H9 (cell line): Measurements from ENCODE around the gene LTB4R. TPM values are rescaled to one million over a fixed set of nuclear protein-coding genes. Genes with fewer than 3 reads are reported as not detected.

Experiments used
- DNase-seq: peaks from one replicate; pipeline ENCODE4 v3.0.0-alpha.2; 2017
- H2AFZ ChIP-seq: one replicate; pipeline ENCODE4 v1.6.1; 2013; ENCODE audit warnings: mild to moderate bottlenecking, low read length, control low read depth, moderate library complexity
- H2AK5ac ChIP-seq: 2 replicates; pipeline ENCODE4 v1.6.1; 2013; ENCODE audit warnings: low read length, control low read depth, mixed read lengths; ENCODE audit not compliant: insufficient read length
- H2BK120ac ChIP-seq: one replicate; pipeline ENCODE4 v1.6.1; 2013; ENCODE audit warnings: low read depth, mild to moderate bottlenecking, low read length, control low read depth, inconsistent platforms; ENCODE audit not compliant: poor library complexity, severe bottlenecking
- H2BK12ac ChIP-seq: 2 replicates; pipeline ENCODE4 v1.6.1; 2013; ENCODE audit warnings: low read length, control low read depth, mixed read lengths, low read depth; ENCODE audit not compliant: insufficient read length
- H2BK15ac ChIP-seq: 2 replicates; pipeline ENCODE4 v1.6.1; 2013; ENCODE audit warnings: low read depth, low read length, control low read depth
- H2BK20ac ChIP-seq: one replicate; pipeline ENCODE4 v1.6.1; 2013; ENCODE audit warnings: low read depth, mild to moderate bottlenecking, low read length, control low read depth, inconsistent platforms; ENCODE audit not compliant: poor library complexity, severe bottlenecking
- H2BK5ac ChIP-seq: 2 replicates; pipeline ENCODE4 v1.6.1; 2013; ENCODE audit warnings: low read length, control low read depth, mixed read lengths; ENCODE audit not compliant: insufficient read length
- H3K14ac ChIP-seq: 2 replicates; pipeline ENCODE4 v1.6.1; 2013; ENCODE audit warnings: low read length, control low read depth; ENCODE audit not compliant: insufficient read depth
- H3K18ac ChIP-seq: 2 replicates; pipeline ENCODE4 v1.6.1; 2013; ENCODE audit warnings: low read depth, mild to moderate bottlenecking, mixed read lengths, low read length, control low read depth; ENCODE audit not compliant: insufficient read length
- H3K23ac ChIP-seq: 2 replicates; pipeline ENCODE4 v1.6.1; 2013; ENCODE audit warnings: low read length, control low read depth, mixed read lengths, low read depth; ENCODE audit not compliant: insufficient read length
- H3K23me2 ChIP-seq: 2 replicates; pipeline ENCODE4 v1.6.1; 2013; ENCODE audit warnings: low read depth, mild to moderate bottlenecking, mixed read lengths, low read length, control low read depth; ENCODE audit not compliant: insufficient read length, poor library complexity, severe bottlenecking
- H3K27ac ChIP-seq: 2 replicates; pipeline ENCODE4 v1.5.1; 2013; ENCODE audit warnings: low read length, control low read depth, mixed read lengths, low read depth; ENCODE audit not compliant: insufficient read length
- H3K27me3 ChIP-seq: 2 replicates; pipeline ENCODE4 v1.6.1; 2013; ENCODE audit warnings: low read length, control low read depth, inconsistent platforms; ENCODE audit not compliant: insufficient read depth
- H3K4ac ChIP-seq: 2 replicates; pipeline ENCODE4 v1.6.1; 2013; ENCODE audit warnings: low read depth, mild to moderate bottlenecking, control low read depth, inconsistent platforms, low read length, moderate library complexity
- H3K4me1 ChIP-seq: 2 replicates; pipeline ENCODE4 v1.6.1; 2013; ENCODE audit warnings: low read length, control low read depth, inconsistent platforms; ENCODE audit not compliant: insufficient read depth
- H3K4me2 ChIP-seq: 2 replicates; pipeline ENCODE4 v1.6.1; 2013; ENCODE audit warnings: low read length, control low read depth, mixed read lengths; ENCODE audit not compliant: insufficient read length, insufficient read depth
- H3K56ac ChIP-seq: 2 replicates; pipeline ENCODE4 v1.6.1; 2013; ENCODE audit warnings: low read depth, mild to moderate bottlenecking, mixed read lengths, low read length, control low read depth; ENCODE audit not compliant: insufficient read length
- H3K79me1 ChIP-seq: 2 replicates; pipeline ENCODE4 v1.6.1; 2013; ENCODE audit warnings: low read depth, mild to moderate bottlenecking, moderate library complexity, low read length, control low read depth, inconsistent platforms; ENCODE audit not compliant: insufficient read depth, poor library complexity, severe bottlenecking
- H3K79me2 ChIP-seq: 2 replicates; pipeline ENCODE4 v1.6.1; 2013; ENCODE audit warnings: low read length, control low read depth, inconsistent platforms; ENCODE audit not compliant: insufficient read depth
- H3K9ac ChIP-seq: 2 replicates; pipeline ENCODE4 v1.6.1; 2013; ENCODE audit warnings: low read length, control low read depth, mixed read lengths; ENCODE audit not compliant: insufficient read length; ENCODE audit errors: extremely low read depth
- H3K9me3 ChIP-seq: one replicate; pipeline ENCODE4 v1.6.1; 2013; ENCODE audit warnings: low read depth, low read length, inconsistent platforms; ENCODE audit not compliant: control insufficient read depth
- H3T11ph ChIP-seq: one replicate; pipeline ENCODE4 v1.6.1; 2013; ENCODE audit warnings: mild to moderate bottlenecking, low read length, control low read depth, inconsistent platforms
- H4K20me1 ChIP-seq: one replicate; pipeline ENCODE4 v1.6.1; 2013; ENCODE audit not compliant: control insufficient read depth, insufficient read length, insufficient read depth
- H4K5ac ChIP-seq: 2 replicates; pipeline ENCODE4 v1.6.1; 2013; ENCODE audit warnings: low read depth, mild to moderate bottlenecking, mixed read lengths, low read length, control low read depth; ENCODE audit not compliant: insufficient read length
- H4K8ac ChIP-seq: replicated peaks from 2 replicates; pipeline ENCODE4 v1.6.1; 2013; ENCODE audit warnings: low read length, control low read depth, mixed read lengths, low read depth; ENCODE audit not compliant: insufficient read length
- H4K91ac ChIP-seq: 2 replicates; pipeline ENCODE4 v1.6.1; 2013; ENCODE audit warnings: low read depth, mild to moderate bottlenecking, moderate library complexity, mixed read lengths, low read length, control low read depth; ENCODE audit not compliant: insufficient read length
- H3K27ac Mint-ChIP-seq, 3 experiments: 2 replicates in 2 of 3; 3 replicates in 1 of 3; pipeline ENCODE4 v1.8.0; 2020 to 2021; ENCODE audit warnings: mixed read lengths in 3 of 3, mild to moderate bottlenecking in 1 of 3, moderate library complexity in 1 of 3
- H3K27me3 Mint-ChIP-seq: 2 replicates; pipeline ENCODE4 v1.8.0; 2021; ENCODE audit warnings: low read depth, mild to moderate bottlenecking, moderate library complexity, mixed read lengths
- H3K36me3 Mint-ChIP-seq, 3 experiments: 2 replicates in 2 of 3; 3 replicates in 1 of 3; pipeline ENCODE4 v1.8.0; 2020 to 2021; ENCODE audit warnings: low read depth in 3 of 3, mixed read lengths in 3 of 3; ENCODE audit not compliant: insufficient read depth in 1 of 3
- H3K4me1 Mint-ChIP-seq, 2 experiments: 2 replicates each; pipeline ENCODE4 v1.8.0; 2020; ENCODE audit warnings: mixed read lengths in 2 of 2
- H3K4me3 Mint-ChIP-seq, 2 experiments: 2 replicates in 1 of 2; 3 replicates in 1 of 2; pipeline ENCODE4 v1.8.0; 2020 to 2021; ENCODE audit warnings: mild to moderate bottlenecking in 2 of 2, mixed read lengths in 2 of 2, moderate library complexity in 1 of 2
- H3K9me3 Mint-ChIP-seq, 2 experiments: 2 replicates in 1 of 2; 3 replicates in 1 of 2; pipeline ENCODE4 v1.8.0; 2020; ENCODE audit warnings: mild to moderate bottlenecking in 2 of 2, mixed read lengths in 2 of 2, moderate library complexity in 1 of 2
- CTCF ChIP-seq: fragments of 200-600 bp; sonication (generic); conservative IDR thresholded peaks from 3 replicates; pipeline ENCODE4 v1.8.0; 2021; ENCODE audit warnings: antibody characterized with exemption, mild to moderate bottlenecking
- WGBS: extraction: QIAGEN DNeasy Blood & Tissue Kit; methylation state at CpG from one replicate; pipeline ENCODE4 v1.1.7; 2013; ENCODE audit warnings: missing lambda C conversion rate, low lambda C conversion rate, mixed read lengths; ENCODE audit not compliant: insufficient read length; ENCODE audit errors: extremely low coverage; 5-methylcytosine and 5-hydroxymethylcytosine counted together
- total RNA-seq: library from RNA; stranded (reverse); gene quantifications from 2 replicates; pipeline ENCODE4 v1.2.1, GENCODE V29; 2021

Gene LTB4R
- total RNA-seq, 1 experiment from 2014 or later, result 8.9 TPM

GRCh38 chr14:24330973-24331674, 19.8 kb downstream of the LTB4R start:
- Histone ChIP-seq H2BK20ac (no peak overlapping the region), H2BK120ac (no peak overlapping the region), H3K79me1 (no peaks in the 10 kb centered on the region), H3T11ph (no peak overlapping the region), H3K23ac (no peak overlapping the region), H2AK5ac (no peak overlapping the region), H4K8ac (no peak overlapping the region), H3K9me3 (no peaks in the 10 kb centered on the region), H2AFZ (no peak overlapping the region), H3K4ac (no peak overlapping the region), H3K56ac (no peak overlapping the region), H3K23me2 (peaks cover 20% of the 10 kb centered on the region), H3K27me3 (peaks cover 27% of the 10 kb centered on the region), H2BK12ac (no peak overlapping the region), H4K91ac (no peak overlapping the region), H4K5ac (no peak overlapping the region), H3K14ac (no peak overlapping the region), H3K4me1 (no peaks in the 10 kb centered on the region; the same call in 1 of the 2 replicates), H3K79me2 (no peaks in the 10 kb centered on the region), H3K4me2 (no peak overlapping the region), H3K9ac (no peak overlapping the region), H4K20me1 (no peaks in the 10 kb centered on the region), H3K18ac (no peak overlapping the region), H2BK15ac (no peak overlapping the region), H2BK5ac (no peak overlapping the region), H3K27ac (no peak overlapping the region)
- no CpG with 5 or more reads among the region's 10 CpGs for WGBS
- peaks cover 0 to 2% of the 10 kb centered on the region in 2 experiments; a peak in 4 of 5 replicates for H3K9me3 Mint-ChIP-seq
- TF ChIP-seq CTCF, result no peak
- no peak for DNase-seq
- peaks cover 85% of the 10 kb centered on the region for H3K27me3 Mint-ChIP-seq
- H3K4me3 Mint-ChIP-seq, result peak overlapping the region in 1 of 2 experiments; percentile 23; a peak in 1 of 5 replicates
- H3K36me3 Mint-ChIP-seq, result no peaks in the 10 kb centered on the region; a peak in 1 of 7 replicates
- peaks cover 19 to 28% of the 10 kb centered on the region in 2 experiments for H3K4me1 Mint-ChIP-seq
- H3K27ac Mint-ChIP-seq, result no peak overlapping the region
